ENCODE data around the gene ANO8.

DNA sequence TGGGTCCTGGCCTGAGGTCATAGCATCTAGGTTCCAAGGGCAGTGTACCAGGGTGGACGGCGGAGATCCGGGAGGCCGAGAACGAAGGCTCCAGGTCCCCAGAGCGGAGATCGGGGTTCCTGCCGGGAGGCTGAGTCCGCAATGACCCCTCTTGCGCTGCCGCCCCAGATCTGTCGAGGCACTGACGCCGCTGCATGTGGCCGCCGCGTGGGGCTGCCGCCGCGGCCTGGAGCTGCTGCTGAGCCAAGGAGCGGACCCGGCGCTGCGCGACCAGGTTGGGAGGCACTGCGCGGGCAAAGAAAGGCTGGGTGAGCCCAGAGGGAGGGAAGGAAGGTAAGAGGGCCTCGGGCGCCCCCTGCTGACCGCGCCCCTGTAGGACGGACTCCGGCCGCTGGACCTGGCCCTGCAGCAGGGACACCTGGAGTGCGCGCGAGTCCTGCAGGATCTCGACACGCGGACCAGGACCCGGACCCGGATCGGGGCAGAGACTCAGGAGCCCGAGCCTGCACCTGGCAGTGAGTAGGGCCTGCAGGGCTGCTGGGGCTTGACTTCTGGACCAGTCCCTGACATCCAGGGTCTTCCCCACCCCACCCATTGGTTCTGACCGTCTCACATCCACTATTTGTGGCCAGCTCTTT, 52.0 kb downstream of the ANO8 start:
- TF ChIP-seq EZH2phosphoT487 (conservative IDR thresholded peaks at IDR 0.05; ENCODE audit: low read length) = no peak
- TF ChIP-seq, protein P1, sequence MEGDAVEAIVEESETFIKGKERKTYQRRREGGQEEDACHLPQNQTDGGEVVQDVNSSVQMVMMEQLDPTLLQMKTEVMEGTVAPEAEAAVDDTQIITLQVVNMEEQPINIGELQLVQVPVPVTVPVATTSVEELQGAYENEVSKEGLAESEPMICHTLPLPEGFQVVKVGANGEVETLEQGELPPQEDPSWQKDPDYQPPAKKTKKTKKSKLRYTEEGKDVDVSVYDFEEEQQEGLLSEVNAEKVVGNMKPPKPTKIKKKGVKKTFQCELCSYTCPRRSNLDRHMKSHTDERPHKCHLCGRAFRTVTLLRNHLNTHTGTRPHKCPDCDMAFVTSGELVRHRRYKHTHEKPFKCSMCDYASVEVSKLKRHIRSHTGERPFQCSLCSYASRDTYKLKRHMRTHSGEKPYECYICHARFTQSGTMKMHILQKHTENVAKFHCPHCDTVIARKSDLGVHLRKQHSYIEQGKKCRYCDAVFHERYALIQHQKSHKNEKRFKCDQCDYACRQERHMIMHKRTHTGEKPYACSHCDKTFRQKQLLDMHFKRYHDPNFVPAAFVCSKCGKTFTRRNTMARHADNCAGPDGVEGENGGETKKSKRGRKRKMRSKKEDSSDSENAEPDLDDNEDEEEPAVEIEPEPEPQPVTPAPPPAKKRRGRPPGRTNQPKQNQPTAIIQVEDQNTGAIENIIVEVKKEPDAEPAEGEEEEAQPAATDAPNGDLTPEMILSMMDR (IDR thresholded peaks at IDR 0.05; ENCODE audit: insufficient read depth, low read length, poor library complexity, severe bottlenecking) = peak; percentile 77

Measured in SU-DHL-6 (cell line).